ENCODE measurements around the gene C6orf120.

DNA sequence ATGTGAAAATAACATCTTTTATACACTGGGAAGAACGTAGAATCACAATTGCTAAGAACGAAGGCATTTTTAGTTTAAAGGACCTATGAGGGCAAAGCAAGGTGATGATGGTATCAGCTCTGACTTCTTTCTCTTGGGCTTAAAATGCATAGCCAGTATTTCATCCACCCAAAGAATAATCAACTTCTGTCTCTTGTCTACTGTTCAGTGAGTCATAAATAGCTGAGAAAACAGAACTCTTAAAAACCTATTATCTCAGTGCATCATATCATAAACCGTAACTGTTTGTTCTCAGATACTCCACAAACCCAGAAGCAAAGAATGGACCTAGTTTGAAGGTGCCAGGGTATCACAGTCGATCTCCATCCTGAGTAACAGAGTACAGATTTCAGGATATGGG lies 17.2 kb downstream of the C6orf120 start:
- TF ChIP-seq, protein P1, sequence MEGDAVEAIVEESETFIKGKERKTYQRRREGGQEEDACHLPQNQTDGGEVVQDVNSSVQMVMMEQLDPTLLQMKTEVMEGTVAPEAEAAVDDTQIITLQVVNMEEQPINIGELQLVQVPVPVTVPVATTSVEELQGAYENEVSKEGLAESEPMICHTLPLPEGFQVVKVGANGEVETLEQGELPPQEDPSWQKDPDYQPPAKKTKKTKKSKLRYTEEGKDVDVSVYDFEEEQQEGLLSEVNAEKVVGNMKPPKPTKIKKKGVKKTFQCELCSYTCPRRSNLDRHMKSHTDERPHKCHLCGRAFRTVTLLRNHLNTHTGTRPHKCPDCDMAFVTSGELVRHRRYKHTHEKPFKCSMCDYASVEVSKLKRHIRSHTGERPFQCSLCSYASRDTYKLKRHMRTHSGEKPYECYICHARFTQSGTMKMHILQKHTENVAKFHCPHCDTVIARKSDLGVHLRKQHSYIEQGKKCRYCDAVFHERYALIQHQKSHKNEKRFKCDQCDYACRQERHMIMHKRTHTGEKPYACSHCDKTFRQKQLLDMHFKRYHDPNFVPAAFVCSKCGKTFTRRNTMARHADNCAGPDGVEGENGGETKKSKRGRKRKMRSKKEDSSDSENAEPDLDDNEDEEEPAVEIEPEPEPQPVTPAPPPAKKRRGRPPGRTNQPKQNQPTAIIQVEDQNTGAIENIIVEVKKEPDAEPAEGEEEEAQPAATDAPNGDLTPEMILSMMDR (IDR thresholded peaks at IDR 0.05), result no peak
- TF ChIP-seq POLR2A (IDR thresholded peaks at IDR 0.05), result no peak
